ENCODE measurements around the gene OR6B3. TPM values are rescaled to one million over a fixed set of nuclear protein-coding genes. Genes with fewer than 3 reads are reported as not detected.

Gene OR6B3
- total and polyA plus RNA-seq, 2 of the 8 experiments (the other 6 are each of a cell fraction or from before 2014, with no cell fraction given), result not detected

- Histone ChIP-seq H2BK120ac (replicated peaks; ENCODE audit: low read depth, low read length) (no peak overlapping the region), H2AK5ac (ENCODE audit: low read depth, low read length) (no peak overlapping the region), H3K23me2 (ENCODE audit: low read depth, low read length) (no peaks in the 10 kb centered on the region), H3K79me2 (ENCODE audit: control insufficient read depth in 1 of 2, insufficient read depth in 2 of 2, low read length in 2 of 2) (no peaks in the 10 kb centered on the region), H4K91ac (replicated peaks; ENCODE audit: insufficient read length, low read length) (no peak overlapping the region), H2AFZ (ENCODE audit: low read length) (no peak overlapping the region), H3K27ac (ENCODE audit: low read depth, low read length) (no peak overlapping the region), H2BK15ac (ENCODE audit: low read length) (no peak overlapping the region), H3K4me1 (replicated peaks in 1 of 4; ENCODE audit: control insufficient read depth in 3 of 4, insufficient read depth in 4 of 4, low read length in 3 of 4) (peaks cover 0 to 4% (median 0%) of the 10 kb centered on the region in 4 experiments; a peak in 1 of 7 replicates), H3K4me2 (ENCODE audit: insufficient read depth in 1 of 2, low read depth in 2 of 2, low read length in 2 of 2) (no peak overlapping the region), H3K4ac (replicated peaks; ENCODE audit: insufficient read length, low read depth, low read length) (no peak overlapping the region), H3K4me3 (ENCODE audit: extremely low read depth in 1 of 4, insufficient read depth in 2 of 4, low read depth in 3 of 4, low read length in 4 of 4) (no peak overlapping the region), H2BK20ac (ENCODE audit: low read length) (no peak overlapping the region), H3K9me3 (ENCODE audit: insufficient read depth in 2 of 2, low read depth in 1 of 2, low read length in 1 of 2) (no peaks in the 10 kb centered on the region), H2BK12ac (ENCODE audit: low read depth, low read length) (no peak overlapping the region), H3K27me3 (replicated peaks in 1 of 4; ENCODE audit: control insufficient read depth in 3 of 4, extremely low read depth in 1 of 4, insufficient read depth in 3 of 4, low read length in 3 of 4) (no peaks in the 10 kb centered on the region), H4K5ac (ENCODE audit: insufficient read length, low read depth, low read length) (no peak overlapping the region), H3K18ac (ENCODE audit: extremely low read depth, low read length) (no peak overlapping the region), H3K56ac (replicated peaks; ENCODE audit: insufficient read length, low read depth, low read length) (no peak overlapping the region), H4K20me1 (replicated peaks in 1 of 2; ENCODE audit: control insufficient read depth in 1 of 2, insufficient read depth in 2 of 2, low read length in 2 of 2) (peaks cover 5 to 6% of the 10 kb centered on the region in 2 experiments), H3K9ac (replicated peaks in 1 of 4; ENCODE audit: extremely low read depth in 1 of 4, low read depth in 3 of 4, low read length in 3 of 4) (no peak overlapping the region), H3K23ac (ENCODE audit: insufficient read length) (no peak overlapping the region), H4K8ac (ENCODE audit: extremely low read depth, insufficient read depth, low read length) (no peak overlapping the region), H3K14ac (ENCODE audit: insufficient read length) (no peak overlapping the region), H2BK5ac (ENCODE audit: low read depth, low read length) (no peak overlapping the region), H3K79me1 (ENCODE audit: low read depth, low read length) (peaks cover 2% of the 10 kb centered on the region; the same call in 1 of the 2 replicates), H3K36me3 (ENCODE audit: control insufficient read depth in 2 of 4, insufficient read depth in 4 of 4, low read length in 3 of 4) (peaks cover 7 to 20% (median 16%) of the 10 kb centered on the region in 4 experiments; a peak in 6 of 8 replicates)
- FAIRE-seq, result no peak
- WGBS, 2 experiments (ENCODE audit: extremely low coverage in 1 of 2, insufficient coverage in 1 of 2, insufficient read length in 1 of 2, insufficient replicate concordance in 2 of 2, low coverage in 1 of 2, low lambda C conversion rate in 2 of 2, missing lambda C conversion rate in 1 of 2), result 81% methylated on average over 9 of the region's 9 CpGs; no CpG with 5 or more reads in 1 of the 2 experiments
- CTCF ChIA-PET (ENCODE audit: partially characterized antibody), result interaction anchor here (0.7 kb wide), 1 partner anchor 30 kb away, joined by 3 read pairs; no protein-coding TSS in a partner anchor
- POLR2A ChIA-PET (ENCODE audit: partially characterized antibody), result no interaction called here
- no peak for DNase-seq (ENCODE audit: low read depth in 1 of 2, low spot score in 2 of 2)
- no peak for TF ChIP-seq TAF7 (optimal IDR thresholded peaks at IDR 0.05; ENCODE audit: borderline replicate concordance, low read depth, low read length)
- TF ChIP-seq CHD2 (IDR thresholded peaks at IDR 0.05; ENCODE audit: low read length), result no peak
- no peak for TF ChIP-seq JUN (IDR thresholded peaks at IDR 0.05; ENCODE audit: low read depth, low read length)
- TF ChIP-seq RBBP5 (IDR thresholded peaks at IDR 0.05; ENCODE audit: borderline replicate concordance, low read depth, low read length), result no peak
- no peak for TF ChIP-seq EP300 (IDR thresholded peaks at IDR 0.05; ENCODE audit: borderline replicate concordance in 1 of 2, low read depth in 2 of 2, low read length in 2 of 2)
- no peak for TF ChIP-seq MAFK (IDR thresholded peaks at IDR 0.05; ENCODE audit: low read depth, low read length)
- TF ChIP-seq KDM1A (IDR thresholded peaks at IDR 0.05; ENCODE audit: borderline replicate concordance, low read length), result no peak
- TF ChIP-seq TEAD4 (IDR thresholded peaks at IDR 0.05; ENCODE audit: low read depth, low read length), result no peak
- TF ChIP-seq ZNF274 (IDR thresholded peaks at IDR 0.05; ENCODE audit: borderline replicate concordance, extremely low read depth, low read length), result no peak
- no peak for TF ChIP-seq CREB1 (IDR thresholded peaks at IDR 0.05)
- no peak for TF ChIP-seq YY1 (IDR thresholded peaks at IDR 0.05; ENCODE audit: low read depth, low read length)
Measured at GRCh38 chr2:239997686-239998409, 55.5 kb downstream of the OR6B3 start.
